ENCODE results near the gene TBC1D22A.

- no peak for TF ChIP-seq CTCF (IDR thresholded peaks at IDR 0.05)
- TF ChIP-seq EZH2 (IDR thresholded peaks at IDR 0.05) = no peak
- TF ChIP-seq EZH2phosphoT487 (IDR thresholded peaks at IDR 0.05) = no peak
Measured at GRCh38 chr22:47039356-47039755, 276.9 kb downstream of the TBC1D22A start.

Measured in neural progenitor cell (in vitro differentiated cells).